Epithelial cell of proximal tubule (primary cell): ENCODE data around the gene ZNF436. TPM values are rescaled to one million over a fixed set of nuclear protein-coding genes. Genes with fewer than 3 reads are reported as not detected.
A peak's percentile ranks its signal among the peaks of the same experiment; 100 is the strongest.

ENCODE experiments used
- DNase-seq: peaks from one replicate; pipeline ENCODE4 v3.0.0-alpha.2; 2011; ENCODE audit warnings: low read depth
- H3K4me3 ChIP-seq: 2 replicates; pipeline ENCODE4 v1.5.1; 2011; ENCODE audit warnings: low read depth, mild to moderate bottlenecking, low read length
- total RNA-seq: library from RNA; depleted of rRNA; stranded (reverse); fragments of >200 nt; gene quantifications from 2 replicates; pipeline ENCODE4 v1.2.3, GENCODE V29; 2015
- TF ChIP-seq, protein P1 (sequence below): conservative IDR thresholded peaks from 2 replicates; pipeline ENCODE4 v1.5.1; 2012; ENCODE audit warnings: low read depth, mild to moderate bottlenecking, low read length

ZNF436 gene
- total RNA-seq, 1 donor from 2014 or later: 8.0 TPM

GRCh38 chr1:23370709-23371584 is 1.3 kb upstream of the ZNF436 start:
- TF ChIP-seq, protein P1, sequence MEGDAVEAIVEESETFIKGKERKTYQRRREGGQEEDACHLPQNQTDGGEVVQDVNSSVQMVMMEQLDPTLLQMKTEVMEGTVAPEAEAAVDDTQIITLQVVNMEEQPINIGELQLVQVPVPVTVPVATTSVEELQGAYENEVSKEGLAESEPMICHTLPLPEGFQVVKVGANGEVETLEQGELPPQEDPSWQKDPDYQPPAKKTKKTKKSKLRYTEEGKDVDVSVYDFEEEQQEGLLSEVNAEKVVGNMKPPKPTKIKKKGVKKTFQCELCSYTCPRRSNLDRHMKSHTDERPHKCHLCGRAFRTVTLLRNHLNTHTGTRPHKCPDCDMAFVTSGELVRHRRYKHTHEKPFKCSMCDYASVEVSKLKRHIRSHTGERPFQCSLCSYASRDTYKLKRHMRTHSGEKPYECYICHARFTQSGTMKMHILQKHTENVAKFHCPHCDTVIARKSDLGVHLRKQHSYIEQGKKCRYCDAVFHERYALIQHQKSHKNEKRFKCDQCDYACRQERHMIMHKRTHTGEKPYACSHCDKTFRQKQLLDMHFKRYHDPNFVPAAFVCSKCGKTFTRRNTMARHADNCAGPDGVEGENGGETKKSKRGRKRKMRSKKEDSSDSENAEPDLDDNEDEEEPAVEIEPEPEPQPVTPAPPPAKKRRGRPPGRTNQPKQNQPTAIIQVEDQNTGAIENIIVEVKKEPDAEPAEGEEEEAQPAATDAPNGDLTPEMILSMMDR: peak; percentile 11
- DNase-seq: no peak
- H3K4me3 ChIP-seq: peak overlapping the region; percentile 82

- TF ChIP-seq, protein P1: no peak
- H3K4me3 ChIP-seq: peak overlapping the region; percentile 82
- DNase-seq: no peak
These were observed 683 bp upstream of the ZNF436 start for GRCh38 chr1:23370330-23370708.

GRCh38 chr1:23368562-23369334 is 888 bp downstream of the ZNF436 start:
- DNase-seq: no peak
- TF ChIP-seq, protein P1: peak; percentile 24
- H3K4me3 ChIP-seq: peak overlapping the region; percentile 82

- peak overlapping the region; percentile 82 for H3K4me3 ChIP-seq
- TF ChIP-seq, protein P1: no peak
These were observed 1.7 kb downstream of the ZNF436 start for GRCh38 chr1:23367791-23368561.

DNA sequence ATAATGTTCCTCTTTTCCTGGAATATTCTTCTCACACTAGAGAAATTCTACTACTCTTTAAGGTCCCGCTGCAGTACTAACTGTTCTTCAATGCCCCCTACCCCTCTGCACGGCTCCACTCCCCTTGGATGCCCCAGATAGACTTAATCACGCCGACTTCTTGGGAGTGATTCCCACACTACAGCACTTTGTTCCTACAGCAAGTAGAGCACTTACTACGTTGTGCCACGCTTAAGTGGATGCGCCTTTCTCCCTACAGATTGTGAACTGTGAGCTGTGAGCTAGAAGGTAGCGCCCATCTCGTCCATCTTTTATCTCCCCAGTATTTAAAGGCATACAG is 2.2 kb downstream of the ZNF436 start:
- no peak for DNase-seq
- H3K4me3 ChIP-seq: peak overlapping the region; percentile 82
- TF ChIP-seq, protein P1: no peak

More at GRCh38 chr1:23367791-23368561, 1.7 kb downstream of the ZNF436 start:
- no peak for DNase-seq

DNA sequence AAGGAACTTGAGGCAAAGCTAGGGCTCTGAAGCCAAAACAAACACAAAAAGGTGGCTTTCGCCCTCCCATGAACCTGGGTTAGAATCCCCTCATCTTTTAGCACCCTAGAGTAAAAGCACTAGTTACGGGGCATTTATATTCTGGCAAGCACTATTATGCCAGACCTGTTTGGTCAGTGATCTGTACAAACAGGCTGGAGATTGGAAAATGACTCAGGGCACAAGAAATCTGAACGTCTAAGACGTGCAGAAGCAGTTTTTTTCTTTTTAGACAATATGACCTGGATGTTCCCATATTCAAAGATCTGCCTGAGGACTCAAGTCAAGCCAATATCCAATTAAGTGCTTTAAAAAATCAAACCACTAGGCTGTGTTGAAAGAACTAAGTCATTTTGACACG is 3.0 kb downstream of the ZNF436 start:
- no peak overlapping the region for H3K4me3 ChIP-seq
- TF ChIP-seq, protein P1: no peak
- no peak for DNase-seq
